H9 (cell line): ENCODE data around the gene LGMN. TPM values are rescaled to one million over a fixed set of nuclear protein-coding genes. Genes with fewer than 3 reads are reported as not detected.

Experiments used
- DNase-seq: peaks from one replicate; pipeline ENCODE4 v3.0.0-alpha.2; 2017
- H2AFZ ChIP-seq: one replicate; pipeline ENCODE4 v1.6.1; 2013; ENCODE audit warnings: mild to moderate bottlenecking, low read length, control low read depth, moderate library complexity
- H2AK5ac ChIP-seq: 2 replicates; pipeline ENCODE4 v1.6.1; 2013; ENCODE audit warnings: low read length, control low read depth, mixed read lengths; ENCODE audit not compliant: insufficient read length
- H2BK120ac ChIP-seq: one replicate; pipeline ENCODE4 v1.6.1; 2013; ENCODE audit warnings: low read depth, mild to moderate bottlenecking, low read length, control low read depth, inconsistent platforms; ENCODE audit not compliant: poor library complexity, severe bottlenecking
- H2BK12ac ChIP-seq: 2 replicates; pipeline ENCODE4 v1.6.1; 2013; ENCODE audit warnings: low read length, control low read depth, mixed read lengths, low read depth; ENCODE audit not compliant: insufficient read length
- H2BK15ac ChIP-seq: 2 replicates; pipeline ENCODE4 v1.6.1; 2013; ENCODE audit warnings: low read depth, low read length, control low read depth
- H2BK20ac ChIP-seq: one replicate; pipeline ENCODE4 v1.6.1; 2013; ENCODE audit warnings: low read depth, mild to moderate bottlenecking, low read length, control low read depth, inconsistent platforms; ENCODE audit not compliant: poor library complexity, severe bottlenecking
- H2BK5ac ChIP-seq: 2 replicates; pipeline ENCODE4 v1.6.1; 2013; ENCODE audit warnings: low read length, control low read depth, mixed read lengths; ENCODE audit not compliant: insufficient read length
- H3K14ac ChIP-seq: 2 replicates; pipeline ENCODE4 v1.6.1; 2013; ENCODE audit warnings: low read length, control low read depth; ENCODE audit not compliant: insufficient read depth
- H3K18ac ChIP-seq: 2 replicates; pipeline ENCODE4 v1.6.1; 2013; ENCODE audit warnings: low read depth, mild to moderate bottlenecking, mixed read lengths, low read length, control low read depth; ENCODE audit not compliant: insufficient read length
- H3K23ac ChIP-seq: 2 replicates; pipeline ENCODE4 v1.6.1; 2013; ENCODE audit warnings: low read length, control low read depth, mixed read lengths, low read depth; ENCODE audit not compliant: insufficient read length
- H3K23me2 ChIP-seq: 2 replicates; pipeline ENCODE4 v1.6.1; 2013; ENCODE audit warnings: low read depth, mild to moderate bottlenecking, mixed read lengths, low read length, control low read depth; ENCODE audit not compliant: insufficient read length, poor library complexity, severe bottlenecking
- H3K27ac ChIP-seq: 2 replicates; pipeline ENCODE4 v1.5.1; 2013; ENCODE audit warnings: low read length, control low read depth, mixed read lengths, low read depth; ENCODE audit not compliant: insufficient read length
- H3K27me3 ChIP-seq: 2 replicates; pipeline ENCODE4 v1.6.1; 2013; ENCODE audit warnings: low read length, control low read depth, inconsistent platforms; ENCODE audit not compliant: insufficient read depth
- H3K4ac ChIP-seq: 2 replicates; pipeline ENCODE4 v1.6.1; 2013; ENCODE audit warnings: low read depth, mild to moderate bottlenecking, control low read depth, inconsistent platforms, low read length, moderate library complexity
- H3K4me1 ChIP-seq: 2 replicates; pipeline ENCODE4 v1.6.1; 2013; ENCODE audit warnings: low read length, control low read depth, inconsistent platforms; ENCODE audit not compliant: insufficient read depth
- H3K4me2 ChIP-seq: 2 replicates; pipeline ENCODE4 v1.6.1; 2013; ENCODE audit warnings: low read length, control low read depth, mixed read lengths; ENCODE audit not compliant: insufficient read length, insufficient read depth
- H3K56ac ChIP-seq: 2 replicates; pipeline ENCODE4 v1.6.1; 2013; ENCODE audit warnings: low read depth, mild to moderate bottlenecking, mixed read lengths, low read length, control low read depth; ENCODE audit not compliant: insufficient read length
- H3K79me1 ChIP-seq: 2 replicates; pipeline ENCODE4 v1.6.1; 2013; ENCODE audit warnings: low read depth, mild to moderate bottlenecking, moderate library complexity, low read length, control low read depth, inconsistent platforms; ENCODE audit not compliant: insufficient read depth, poor library complexity, severe bottlenecking
- H3K79me2 ChIP-seq: 2 replicates; pipeline ENCODE4 v1.6.1; 2013; ENCODE audit warnings: low read length, control low read depth, inconsistent platforms; ENCODE audit not compliant: insufficient read depth
- H3K9ac ChIP-seq: 2 replicates; pipeline ENCODE4 v1.6.1; 2013; ENCODE audit warnings: low read length, control low read depth, mixed read lengths; ENCODE audit not compliant: insufficient read length; ENCODE audit errors: extremely low read depth
- H3K9me3 ChIP-seq: one replicate; pipeline ENCODE4 v1.6.1; 2013; ENCODE audit warnings: low read depth, low read length, inconsistent platforms; ENCODE audit not compliant: control insufficient read depth
- H3T11ph ChIP-seq: one replicate; pipeline ENCODE4 v1.6.1; 2013; ENCODE audit warnings: mild to moderate bottlenecking, low read length, control low read depth, inconsistent platforms
- H4K20me1 ChIP-seq: one replicate; pipeline ENCODE4 v1.6.1; 2013; ENCODE audit not compliant: control insufficient read depth, insufficient read length, insufficient read depth
- H4K5ac ChIP-seq: 2 replicates; pipeline ENCODE4 v1.6.1; 2013; ENCODE audit warnings: low read depth, mild to moderate bottlenecking, mixed read lengths, low read length, control low read depth; ENCODE audit not compliant: insufficient read length
- H4K8ac ChIP-seq: replicated peaks from 2 replicates; pipeline ENCODE4 v1.6.1; 2013; ENCODE audit warnings: low read length, control low read depth, mixed read lengths, low read depth; ENCODE audit not compliant: insufficient read length
- H4K91ac ChIP-seq: 2 replicates; pipeline ENCODE4 v1.6.1; 2013; ENCODE audit warnings: low read depth, mild to moderate bottlenecking, moderate library complexity, mixed read lengths, low read length, control low read depth; ENCODE audit not compliant: insufficient read length
- H3K27ac Mint-ChIP-seq, 3 experiments: 2 replicates in 2 of 3; 3 replicates in 1 of 3; pipeline ENCODE4 v1.8.0; 2020 to 2021; ENCODE audit warnings: mixed read lengths in 3 of 3, mild to moderate bottlenecking in 1 of 3, moderate library complexity in 1 of 3
- H3K27me3 Mint-ChIP-seq: 2 replicates; pipeline ENCODE4 v1.8.0; 2021; ENCODE audit warnings: low read depth, mild to moderate bottlenecking, moderate library complexity, mixed read lengths
- H3K36me3 Mint-ChIP-seq, 3 experiments: 2 replicates in 2 of 3; 3 replicates in 1 of 3; pipeline ENCODE4 v1.8.0; 2020 to 2021; ENCODE audit warnings: low read depth in 3 of 3, mixed read lengths in 3 of 3; ENCODE audit not compliant: insufficient read depth in 1 of 3
- H3K4me1 Mint-ChIP-seq, 2 experiments: 2 replicates each; pipeline ENCODE4 v1.8.0; 2020; ENCODE audit warnings: mixed read lengths in 2 of 2
- H3K4me3 Mint-ChIP-seq, 2 experiments: 2 replicates in 1 of 2; 3 replicates in 1 of 2; pipeline ENCODE4 v1.8.0; 2020 to 2021; ENCODE audit warnings: mild to moderate bottlenecking in 2 of 2, mixed read lengths in 2 of 2, moderate library complexity in 1 of 2
- H3K9me3 Mint-ChIP-seq, 2 experiments: 2 replicates in 1 of 2; 3 replicates in 1 of 2; pipeline ENCODE4 v1.8.0; 2020; ENCODE audit warnings: mild to moderate bottlenecking in 2 of 2, mixed read lengths in 2 of 2, moderate library complexity in 1 of 2
- WGBS: extraction: QIAGEN DNeasy Blood & Tissue Kit; methylation state at CpG from one replicate; pipeline ENCODE4 v1.1.7; 2013; ENCODE audit warnings: missing lambda C conversion rate, low lambda C conversion rate, mixed read lengths; ENCODE audit not compliant: insufficient read length; ENCODE audit errors: extremely low coverage; 5-methylcytosine and 5-hydroxymethylcytosine counted together
- total RNA-seq: library from RNA; stranded (reverse); gene quantifications from 2 replicates; pipeline ENCODE4 v1.2.1, GENCODE V29; 2021
- TF ChIP-seq, protein P1 (sequence below): fragments of 200-600 bp; sonication (generic); conservative IDR thresholded peaks from 3 replicates; pipeline ENCODE4 v1.8.0; 2021; ENCODE audit warnings: antibody characterized with exemption, mild to moderate bottlenecking

Gene LGMN
- total RNA-seq, 1 experiment from 2014 or later = 55.3 TPM

DNA sequence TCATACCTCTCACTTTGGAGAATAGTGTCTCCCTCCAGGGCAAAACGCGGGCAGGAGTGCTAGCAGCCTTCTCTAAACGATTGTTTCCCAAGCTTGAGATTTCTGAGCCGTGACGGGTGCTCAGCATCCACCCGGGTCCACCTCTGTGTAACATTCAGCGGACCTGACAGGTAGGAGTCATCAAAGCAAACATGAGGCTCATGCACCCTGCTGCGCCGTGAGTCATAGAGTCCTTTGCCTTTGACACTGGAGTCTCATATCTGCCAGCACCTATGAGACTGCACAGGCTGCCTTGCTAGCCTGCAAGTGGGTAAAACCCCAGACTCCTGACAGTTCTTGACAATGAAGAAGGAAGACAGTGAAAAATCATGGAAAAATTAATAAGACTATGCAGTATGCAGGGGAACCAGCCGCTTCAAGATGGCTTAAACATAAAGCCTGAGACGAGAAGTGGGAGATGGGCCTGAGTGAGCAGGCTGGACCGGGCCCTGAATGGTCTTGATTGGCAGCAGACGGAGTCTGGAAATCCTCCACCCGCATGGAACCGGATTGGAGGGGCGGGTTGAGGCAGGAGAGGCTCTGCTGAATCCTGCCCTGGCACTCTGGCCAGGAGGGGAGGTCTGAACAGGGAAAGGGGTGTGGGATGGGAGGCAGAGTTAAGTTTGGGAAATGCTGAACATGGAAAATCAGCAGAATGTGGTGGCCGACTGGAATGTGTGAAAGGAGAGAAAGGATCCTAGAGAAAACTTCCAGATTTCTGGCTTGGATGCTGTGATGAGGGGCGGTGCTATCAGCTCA lies 54.2 kb downstream of the LGMN start:
- no peak overlapping the region for H3K56ac ChIP-seq
- no peak overlapping the region for H3K14ac ChIP-seq
- H4K8ac ChIP-seq = no peak overlapping the region
- H3K4me3 Mint-ChIP-seq = no peak overlapping the region
- no peak overlapping the region for H3K4me2 ChIP-seq
- no peak overlapping the region for H3K18ac ChIP-seq
- H2BK120ac ChIP-seq = no peak overlapping the region
- H3K27ac Mint-ChIP-seq = no peak overlapping the region
- H2BK20ac ChIP-seq = no peak overlapping the region
- H4K91ac ChIP-seq = no peak overlapping the region
- no peak overlapping the region for H2BK12ac ChIP-seq
- no peak overlapping the region for H3K23ac ChIP-seq
- DNase-seq = no peak
- H3K27me3 Mint-ChIP-seq = peaks cover 31% of the 10 kb centered on the region
- WGBS = no CpG with 5 or more reads among the region's 18 CpGs
- no peaks in the 10 kb centered on the region; the same call in 1 of the 2 replicates for H3K27me3 ChIP-seq
- no peak overlapping the region for H3T11ph ChIP-seq
- TF ChIP-seq, protein P1, sequence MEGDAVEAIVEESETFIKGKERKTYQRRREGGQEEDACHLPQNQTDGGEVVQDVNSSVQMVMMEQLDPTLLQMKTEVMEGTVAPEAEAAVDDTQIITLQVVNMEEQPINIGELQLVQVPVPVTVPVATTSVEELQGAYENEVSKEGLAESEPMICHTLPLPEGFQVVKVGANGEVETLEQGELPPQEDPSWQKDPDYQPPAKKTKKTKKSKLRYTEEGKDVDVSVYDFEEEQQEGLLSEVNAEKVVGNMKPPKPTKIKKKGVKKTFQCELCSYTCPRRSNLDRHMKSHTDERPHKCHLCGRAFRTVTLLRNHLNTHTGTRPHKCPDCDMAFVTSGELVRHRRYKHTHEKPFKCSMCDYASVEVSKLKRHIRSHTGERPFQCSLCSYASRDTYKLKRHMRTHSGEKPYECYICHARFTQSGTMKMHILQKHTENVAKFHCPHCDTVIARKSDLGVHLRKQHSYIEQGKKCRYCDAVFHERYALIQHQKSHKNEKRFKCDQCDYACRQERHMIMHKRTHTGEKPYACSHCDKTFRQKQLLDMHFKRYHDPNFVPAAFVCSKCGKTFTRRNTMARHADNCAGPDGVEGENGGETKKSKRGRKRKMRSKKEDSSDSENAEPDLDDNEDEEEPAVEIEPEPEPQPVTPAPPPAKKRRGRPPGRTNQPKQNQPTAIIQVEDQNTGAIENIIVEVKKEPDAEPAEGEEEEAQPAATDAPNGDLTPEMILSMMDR = no peak
- H3K4ac ChIP-seq = no peak overlapping the region
- H2BK5ac ChIP-seq = no peak overlapping the region
- no peak overlapping the region for H2AK5ac ChIP-seq
- H3K79me1 ChIP-seq = no peaks in the 10 kb centered on the region
- no peak overlapping the region for H3K27ac ChIP-seq
- no peaks in the 10 kb centered on the region for H3K4me1 ChIP-seq
- no peaks in the 10 kb centered on the region for H3K4me1 Mint-ChIP-seq
- no peak overlapping the region for H3K9ac ChIP-seq
- no peaks in the 10 kb centered on the region for H3K23me2 ChIP-seq
- H2AFZ ChIP-seq = no peak overlapping the region
- no peak overlapping the region for H4K5ac ChIP-seq
- H3K79me2 ChIP-seq = no peaks in the 10 kb centered on the region
- H3K9me3 ChIP-seq = no peaks in the 10 kb centered on the region
- no peaks in the 10 kb centered on the region for H3K36me3 Mint-ChIP-seq
- H3K9me3 Mint-ChIP-seq = no peaks in the 10 kb centered on the region; a peak in 1 of 5 replicates
- H4K20me1 ChIP-seq = no peaks in the 10 kb centered on the region
- no peak overlapping the region for H2BK15ac ChIP-seq
